BJ (cell line): ENCODE results near the gene STAT5A. TPM values are rescaled to one million over a fixed set of nuclear protein-coding genes. Genes with fewer than 3 reads are reported as not detected.

Experiments used
- CTCF ChIA-PET: fragments of 350-600 bp; formaldehyde crosslinking; extraction: SDS; loops from one replicate; lab custom pipeline; 2021; ENCODE audit warnings: antibody characterized with exemption, inconsistent platforms; lab: Yijun Ruan, JAX
- POLR2A ChIA-PET: fragments of 300-600 bp; sonication (Branson Sonifier 250); formaldehyde crosslinking; extraction: SDS; loops from one replicate; lab custom pipeline; 2021; ENCODE audit warnings: antibody characterized with exemption; lab: Charles Lee
- DNase-seq: peaks from one replicate; pipeline ENCODE4 v3.0.0-alpha.2; 2011; ENCODE audit warnings: low read depth
- H3K27me3 ChIP-seq: 2 replicates; pipeline ENCODE4 v1.6.0; 2011; ENCODE audit warnings: low read length; ENCODE audit not compliant: control insufficient read depth, insufficient read depth
- H3K36me3 ChIP-seq: 2 replicates; pipeline ENCODE4 v1.5.1; 2011; ENCODE audit warnings: low read length; ENCODE audit not compliant: control insufficient read depth, insufficient read depth
- H3K4me3 ChIP-seq: 2 replicates; pipeline ENCODE4 v1.5.1; 2011; ENCODE audit warnings: low read depth, mild to moderate bottlenecking, control low read depth, low read length
- polyA plus RNA-seq: library from polyadenylated mRNA; depleted of rRNA; stranded (reverse); fragments of >200 nt; gene quantifications from 2 replicates; pipeline ENCODE4 v1.2.3, GENCODE V29; 2011
- TF ChIP-seq, protein P1 (sequence below): IDR thresholded peaks from 2 replicates; pipeline ENCODE4 v1.5.1; 2011; ENCODE audit warnings: low read depth, mild to moderate bottlenecking, control low read depth, inconsistent platforms, low read length, moderate library complexity; ENCODE audit not compliant: insufficient read depth

STAT5A gene
- polyA plus RNA-seq, 1 experiment, result 17.2 TPM

DNA sequence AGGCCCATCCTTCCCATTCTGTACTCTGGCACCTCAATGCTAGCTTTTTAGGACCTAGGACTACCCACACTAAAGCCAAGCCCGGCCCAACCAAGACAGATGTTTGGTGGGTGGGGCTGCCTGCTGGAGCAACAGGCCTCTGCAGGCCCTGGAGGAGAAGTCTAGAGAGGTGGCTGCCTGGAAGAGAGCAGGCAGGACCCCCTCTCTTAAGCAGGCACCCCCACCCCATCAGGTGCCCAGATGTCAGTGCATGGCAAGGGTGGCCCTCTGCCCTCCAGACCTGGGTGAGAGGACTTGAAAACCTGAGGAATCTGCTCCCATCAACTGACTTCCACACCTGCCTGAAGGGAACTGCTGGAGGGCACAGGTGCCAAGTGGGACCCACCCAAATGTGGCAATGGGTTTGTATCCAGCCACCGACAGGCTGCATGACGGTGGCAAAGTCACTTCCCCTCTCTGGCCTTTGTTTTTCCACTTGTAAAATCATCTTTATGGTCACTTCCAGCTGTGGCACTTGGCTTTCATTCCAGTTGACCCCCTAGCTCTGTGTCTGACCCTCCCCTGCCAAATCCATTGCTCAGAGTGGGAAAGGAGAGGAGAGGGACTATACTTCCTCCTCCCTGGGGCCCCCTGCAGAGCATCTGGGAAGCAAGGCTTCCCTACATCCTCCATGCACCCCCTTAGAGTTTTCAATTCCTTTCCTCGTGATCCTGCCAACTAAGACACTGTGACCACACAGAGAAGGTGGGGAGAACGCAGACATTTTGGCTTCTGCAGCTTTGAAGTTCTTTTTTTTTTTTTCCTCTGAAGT is 1.7 kb upstream of the STAT5A start:
- Histone ChIP-seq H3K27me3 (no peaks in the 10 kb centered on the region), H3K36me3 (no peaks in the 10 kb centered on the region), H3K4me3 (no peak overlapping the region)
- no peak for DNase-seq
- TF ChIP-seq, protein P1, sequence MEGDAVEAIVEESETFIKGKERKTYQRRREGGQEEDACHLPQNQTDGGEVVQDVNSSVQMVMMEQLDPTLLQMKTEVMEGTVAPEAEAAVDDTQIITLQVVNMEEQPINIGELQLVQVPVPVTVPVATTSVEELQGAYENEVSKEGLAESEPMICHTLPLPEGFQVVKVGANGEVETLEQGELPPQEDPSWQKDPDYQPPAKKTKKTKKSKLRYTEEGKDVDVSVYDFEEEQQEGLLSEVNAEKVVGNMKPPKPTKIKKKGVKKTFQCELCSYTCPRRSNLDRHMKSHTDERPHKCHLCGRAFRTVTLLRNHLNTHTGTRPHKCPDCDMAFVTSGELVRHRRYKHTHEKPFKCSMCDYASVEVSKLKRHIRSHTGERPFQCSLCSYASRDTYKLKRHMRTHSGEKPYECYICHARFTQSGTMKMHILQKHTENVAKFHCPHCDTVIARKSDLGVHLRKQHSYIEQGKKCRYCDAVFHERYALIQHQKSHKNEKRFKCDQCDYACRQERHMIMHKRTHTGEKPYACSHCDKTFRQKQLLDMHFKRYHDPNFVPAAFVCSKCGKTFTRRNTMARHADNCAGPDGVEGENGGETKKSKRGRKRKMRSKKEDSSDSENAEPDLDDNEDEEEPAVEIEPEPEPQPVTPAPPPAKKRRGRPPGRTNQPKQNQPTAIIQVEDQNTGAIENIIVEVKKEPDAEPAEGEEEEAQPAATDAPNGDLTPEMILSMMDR, result no peak
- ChIA-PET CTCF (interaction anchor here (0.6 to 1.3 kb wide), 6 partner anchors 9 to 102 kb away, joined by 3 to 5 read pairs (median 3); partner anchors contain the start of gene STAT3), POLR2A (interaction anchor here (0.6 kb wide), 2 partner anchors 11 to 123 kb away, joined by 4 read pairs; no protein-coding TSS in a partner anchor)

DNA sequence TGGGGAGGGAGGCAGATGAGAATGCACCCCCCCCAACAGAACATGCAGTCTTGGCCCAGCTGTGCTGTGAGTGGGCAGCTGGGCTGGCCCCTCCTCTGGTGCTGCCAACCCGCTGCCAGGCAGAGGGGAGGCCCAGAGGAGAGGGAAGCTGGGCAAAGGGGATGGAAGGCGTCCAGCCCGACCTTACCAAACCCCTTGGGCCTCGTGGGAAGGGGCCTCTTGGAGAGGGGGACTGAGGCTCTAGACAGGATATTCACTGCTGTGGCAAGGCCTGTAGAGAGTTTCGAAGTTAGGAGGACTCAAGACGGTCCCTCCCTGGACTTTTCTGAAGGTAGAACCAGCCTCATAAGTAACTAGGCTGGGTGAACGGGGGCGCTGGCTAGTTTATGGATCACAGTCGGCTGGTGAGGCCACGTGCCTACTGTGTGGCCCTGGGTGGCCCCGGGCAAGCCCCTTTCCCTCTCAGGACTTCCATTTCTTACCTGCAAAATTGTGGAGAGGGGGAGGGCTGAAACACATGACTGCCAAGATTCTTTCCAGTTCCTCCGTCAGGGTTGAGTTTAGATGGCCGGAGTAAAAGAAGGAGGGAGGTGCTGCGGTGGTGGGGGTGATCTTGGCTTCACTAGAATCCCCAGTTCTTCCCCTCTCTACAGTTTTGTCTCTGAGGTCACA is 857 bp upstream of the STAT5A start:
- Histone ChIP-seq H3K4me3 (peak overlapping the region; percentile 57), H3K27me3 (no peaks in the 10 kb centered on the region), H3K36me3 (no peaks in the 10 kb centered on the region)
- CTCF ChIA-PET, result interaction anchor here (0.6 to 1.3 kb wide), 5 partner anchors 9 to 184 kb away, joined by 3 to 5 read pairs (median 3); partner anchors contain the start of gene STAT3
- TF ChIP-seq, protein P1, result no peak
- DNase-seq, result no peak
- POLR2A ChIA-PET, result no interaction called here

DNA sequence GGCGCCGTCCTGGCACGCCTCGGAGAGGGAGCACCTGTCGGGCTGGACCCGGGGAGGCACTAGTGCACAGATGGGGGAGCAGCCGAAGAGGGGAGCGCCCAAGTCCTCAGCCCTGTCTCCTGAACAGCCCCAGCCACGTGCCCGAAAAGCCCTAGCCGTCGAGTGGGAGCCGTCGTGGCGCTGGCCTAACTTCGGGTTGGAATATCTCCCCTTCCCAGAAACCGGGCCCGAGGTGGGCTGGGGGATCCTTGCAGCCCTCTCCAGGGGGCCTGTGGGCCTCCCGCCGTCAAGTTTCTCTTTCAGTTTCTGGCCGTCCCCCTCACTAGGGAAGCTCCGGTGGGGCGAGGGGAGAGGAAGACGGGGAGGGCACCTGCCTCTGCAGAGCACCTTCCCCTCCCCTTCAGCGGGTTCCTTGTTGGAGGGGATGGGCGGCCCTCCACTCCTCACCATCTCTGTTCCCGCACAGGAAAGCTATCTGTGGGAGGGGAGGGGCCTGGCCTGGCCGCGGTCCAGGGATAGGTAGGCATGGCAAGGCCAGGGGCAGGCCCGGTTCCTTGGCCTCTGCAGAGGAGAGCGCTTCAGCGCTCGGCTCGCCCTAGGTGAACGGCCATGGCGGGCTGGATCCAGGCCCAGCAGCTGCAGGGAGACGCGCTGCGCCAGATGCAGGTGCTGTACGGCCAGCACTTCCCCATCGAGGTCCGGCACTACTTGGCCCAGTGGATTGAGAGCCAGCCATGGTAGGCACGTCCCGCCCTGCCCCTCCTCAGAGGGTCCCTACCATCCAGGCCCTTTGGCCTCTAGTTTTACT is 709 bp downstream of the STAT5A start:
- TF ChIP-seq, protein P1, result no peak
- Histone ChIP-seq H3K36me3 (no peaks in the 10 kb centered on the region), H3K27me3 (no peaks in the 10 kb centered on the region), H3K4me3 (peak overlapping the region; percentile 57)
- DNase-seq, result no peak
- POLR2A ChIA-PET, result no interaction called here
- CTCF ChIA-PET, result interaction anchor here (1.0 to 1.5 kb wide), 3 partner anchors 10 to 238 kb away, joined by 3 to 4 read pairs (median 3); no protein-coding TSS in a partner anchor

DNA sequence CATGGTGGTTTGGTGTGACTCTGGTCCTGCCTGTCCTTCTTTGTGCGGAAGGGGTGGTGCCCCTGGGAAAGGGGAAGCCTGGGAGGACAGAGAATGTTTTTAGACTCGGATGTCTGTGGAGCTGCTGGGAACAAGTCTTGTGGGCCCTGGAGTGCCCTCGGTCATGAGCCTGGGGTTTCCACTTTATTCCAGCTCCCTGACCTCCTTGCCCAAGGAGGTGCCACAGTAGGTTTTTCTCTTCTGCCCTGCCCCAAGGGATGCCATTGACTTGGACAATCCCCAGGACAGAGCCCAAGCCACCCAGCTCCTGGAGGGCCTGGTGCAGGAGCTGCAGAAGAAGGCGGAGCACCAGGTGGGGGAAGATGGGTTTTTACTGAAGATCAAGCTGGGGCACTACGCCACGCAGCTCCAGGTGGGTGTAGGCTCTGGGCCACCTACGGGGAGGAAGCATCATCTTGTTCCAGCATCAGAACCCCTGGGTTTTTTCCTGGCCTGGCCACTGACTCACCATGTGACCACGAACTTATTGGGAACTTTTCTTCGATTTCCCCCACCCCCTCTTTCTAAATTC is 1.4 kb downstream of the STAT5A start:
- DNase-seq, result no peak
- CTCF ChIA-PET, result interaction anchor here (1.0 to 1.5 kb wide), 2 partner anchors 9 to 238 kb away, joined by 3 read pairs; no protein-coding TSS in a partner anchor
- TF ChIP-seq, protein P1, result no peak
- Histone ChIP-seq H3K36me3 (no peaks in the 10 kb centered on the region), H3K27me3 (no peaks in the 10 kb centered on the region), H3K4me3 (no peak overlapping the region)
- POLR2A ChIA-PET, result no interaction called here
